Natural killer cell treated with Interleukin-12 subunit alpha and Interleukin-12 subunit beta and Interleukin-15 and Interleukin-18, amount 100 ng/mL, for 72 hours (primary cell): ENCODE results near the gene FTCDNL1. TPM values are rescaled to one million over a fixed set of nuclear protein-coding genes. Genes with fewer than 3 reads are reported as not detected.

Experiments used
- ATAC-seq, 2 donors: fragments of 150-1000 bp; cut with Tn5 transposase in 1 of 2; sonication (Bioruptor Pico), chemical (Tn5 transposase) in 1 of 2; 2 replicates each; pipeline ENCODE4 v1.10.0; 2021
- DNase-seq: peaks from one replicate; pipeline ENCODE4 v3.0.0; 2022; ENCODE audit warnings: low spot score
- H3K27ac Mint-ChIP-seq, 2 donors: 1 replicate in 1 of 2; 2 replicates in 1 of 2; pipeline ENCODE4 v1.8.0; 2022; ENCODE audit warnings: mixed read lengths in 2 of 2, mild to moderate bottlenecking in 1 of 2, moderate library complexity in 1 of 2
- H3K27me3 Mint-ChIP-seq, 2 donors: 1 replicate in 1 of 2; 2 replicates in 1 of 2; pipeline ENCODE4 v1.8.0; 2022; ENCODE audit warnings: mixed read lengths in 2 of 2
- H3K36me3 Mint-ChIP-seq: one replicate; pipeline ENCODE4 v1.8.0; 2022; ENCODE audit warnings: mixed read lengths
- H3K4me1 Mint-ChIP-seq, 2 donors: 1 replicate in 1 of 2; 2 replicates in 1 of 2; pipeline ENCODE4 v1.8.0; 2022; ENCODE audit warnings: low read depth in 2 of 2, mixed read lengths in 2 of 2, mild to moderate bottlenecking in 1 of 2
- H3K4me3 Mint-ChIP-seq: one replicate; pipeline ENCODE4 v1.8.0; 2022; ENCODE audit warnings: mixed read lengths
- H3K9me3 Mint-ChIP-seq: 2 replicates; pipeline ENCODE4 v1.8.0; 2022; ENCODE audit warnings: mixed read lengths
- total RNA-seq, 2 donors: library from RNA; stranded (reverse); gene quantifications; one replicate each; pipeline ENCODE4 v1.2.3, GENCODE V29; 2022

FTCDNL1 gene
- total RNA-seq, 2 donors from 2014 or later = 0.48 to 2.2 TPM

DNA sequence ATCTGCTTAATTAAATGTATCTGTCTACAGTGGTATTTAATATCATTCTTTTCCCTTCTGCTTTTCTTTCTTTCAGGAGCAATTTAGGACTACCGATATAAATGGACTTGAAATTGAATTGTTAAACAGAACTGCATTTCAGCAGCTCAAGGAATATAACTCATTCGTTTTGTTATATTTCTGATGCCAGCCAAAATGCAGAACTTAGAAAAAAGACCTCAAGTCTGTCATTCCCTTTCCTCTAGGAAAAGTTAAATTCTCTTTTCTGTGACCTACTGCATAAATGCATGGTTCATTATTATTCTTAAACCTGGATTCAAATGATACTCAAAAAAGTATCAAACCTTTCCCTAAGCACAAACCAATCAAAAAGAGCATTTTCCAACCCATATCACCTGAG lies 21.4 kb downstream of the FTCDNL1 start:
- H3K4me1 Mint-ChIP-seq = no peaks in the 10 kb centered on the region
- ATAC-seq (no peak), DNase-seq (no peak)
- no peak overlapping the region for H3K4me3 Mint-ChIP-seq
- H3K9me3 Mint-ChIP-seq = no peaks in the 10 kb centered on the region
- H3K27ac Mint-ChIP-seq = no peak overlapping the region
- no peaks in the 10 kb centered on the region for H3K36me3 Mint-ChIP-seq
- H3K27me3 Mint-ChIP-seq = peaks cover 0 to 2% of the 10 kb centered on the region in 2 donors

- DNase-seq = no peak
- Mint-ChIP-seq H3K4me3 (no peak overlapping the region), H3K36me3 (no peaks in the 10 kb centered on the region), H3K9me3 (no peaks in the 10 kb centered on the region), H3K27me3 (no peaks in the 10 kb centered on the region), H3K4me1 (no peaks in the 10 kb centered on the region), H3K27ac (no peak overlapping the region)
- no peak for ATAC-seq
Measured at GRCh38 chr2:199819746-199820145, 31.2 kb downstream of the FTCDNL1 start.

- no peak overlapping the region for H3K4me3 Mint-ChIP-seq
- no peaks in the 10 kb centered on the region for H3K27me3 Mint-ChIP-seq
- no peaks in the 10 kb centered on the region for H3K36me3 Mint-ChIP-seq
- H3K27ac Mint-ChIP-seq = no peak overlapping the region
- DNase-seq = no peak
- H3K9me3 Mint-ChIP-seq = no peaks in the 10 kb centered on the region
- no peak for ATAC-seq
- no peaks in the 10 kb centered on the region for H3K4me1 Mint-ChIP-seq
Measured at GRCh38 chr2:199818754-199819153, 32.2 kb downstream of the FTCDNL1 start.

GRCh38 chr2:199818026-199818425 lies 33.0 kb downstream of the FTCDNL1 start:
- no peaks in the 10 kb centered on the region for H3K9me3 Mint-ChIP-seq
- H3K27ac Mint-ChIP-seq = no peak overlapping the region
- no peaks in the 10 kb centered on the region for H3K27me3 Mint-ChIP-seq
- no peaks in the 10 kb centered on the region for H3K36me3 Mint-ChIP-seq
- H3K4me3 Mint-ChIP-seq = no peak overlapping the region
- H3K4me1 Mint-ChIP-seq = no peaks in the 10 kb centered on the region
- no peak for DNase-seq
- ATAC-seq = no peak

GRCh38 chr2:199814817-199815211 lies 36.2 kb downstream of the FTCDNL1 start:
- ATAC-seq = no peak
- H3K9me3 Mint-ChIP-seq = no peaks in the 10 kb centered on the region

DNA sequence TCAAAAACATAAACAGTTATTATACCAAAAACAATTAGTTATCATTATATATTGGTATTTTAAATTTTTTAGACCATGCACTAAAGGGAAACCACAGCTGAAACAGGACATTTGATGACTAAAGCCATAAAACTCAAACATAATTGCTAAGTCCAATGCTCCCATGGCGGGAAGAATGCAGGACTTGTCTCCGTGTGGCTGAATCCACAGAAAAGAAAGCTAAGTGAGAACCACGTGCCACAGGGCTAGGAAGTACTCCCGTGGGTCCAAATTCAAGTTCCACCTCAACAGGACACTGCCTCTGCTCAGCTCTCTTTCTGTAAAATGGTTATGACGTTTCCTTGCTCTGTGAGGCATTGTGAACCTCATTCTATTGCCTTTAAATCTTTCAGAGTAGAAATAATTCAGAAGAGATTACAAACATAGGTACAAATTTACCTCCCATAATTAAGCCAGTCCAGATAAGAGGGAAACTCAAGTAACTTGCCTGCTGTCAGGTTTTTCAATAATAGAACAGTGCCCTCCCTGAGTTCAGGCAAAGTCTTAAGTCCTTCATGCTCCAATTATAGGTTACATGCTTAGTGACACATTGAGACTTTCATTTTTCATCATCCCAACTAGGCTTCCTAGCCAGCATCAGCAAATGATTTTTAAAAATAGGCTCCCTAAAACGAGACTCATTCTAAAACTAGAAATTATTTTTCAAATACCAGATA lies 36.7 kb downstream of the FTCDNL1 start:
- no peaks in the 10 kb centered on the region for H3K4me1 Mint-ChIP-seq
- no peaks in the 10 kb centered on the region for H3K36me3 Mint-ChIP-seq

More at GRCh38 chr2:199814817-199815211, 36.2 kb downstream of the FTCDNL1 start:
- no peaks in the 10 kb centered on the region for H3K4me1 Mint-ChIP-seq
- H3K4me3 Mint-ChIP-seq = no peak overlapping the region
- no peaks in the 10 kb centered on the region for H3K36me3 Mint-ChIP-seq
- DNase-seq = no peak
- H3K27me3 Mint-ChIP-seq = no peaks in the 10 kb centered on the region
- no peak overlapping the region for H3K27ac Mint-ChIP-seq

DNA sequence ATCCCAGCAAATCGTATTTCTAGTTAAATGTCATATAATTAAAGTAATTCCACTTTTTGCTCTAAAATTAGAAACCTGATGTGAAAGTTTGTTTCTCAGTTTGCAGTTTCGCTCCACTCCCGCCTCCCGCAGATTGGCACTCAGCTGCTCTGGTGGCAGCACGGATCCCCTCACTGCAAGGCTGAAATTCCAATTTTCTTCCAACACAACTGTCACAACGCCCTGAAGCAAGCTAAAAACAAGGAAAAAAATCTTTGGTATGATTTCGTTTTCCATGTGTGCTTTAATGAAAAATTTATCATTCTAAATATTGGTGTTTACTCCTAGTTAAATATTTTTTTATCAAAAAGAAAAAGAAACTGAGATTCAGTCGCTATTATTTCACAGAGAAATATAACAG lies 38.5 kb downstream of the FTCDNL1 start:
- Mint-ChIP-seq H3K4me3 (no peak overlapping the region), H3K36me3 (no peaks in the 10 kb centered on the region), H3K27ac (no peak overlapping the region), H3K9me3 (no peaks in the 10 kb centered on the region), H3K4me1 (no peaks in the 10 kb centered on the region), H3K27me3 (no peaks in the 10 kb centered on the region)
- no peak for DNase-seq
- no peak for ATAC-seq

More for the DNA sequence above, 36.7 kb downstream of the FTCDNL1 start:
- DNase-seq (no peak), ATAC-seq (no peak)
- Mint-ChIP-seq H3K27me3 (no peaks in the 10 kb centered on the region), H3K4me3 (no peak overlapping the region), H3K27ac (no peak overlapping the region), H3K9me3 (no peaks in the 10 kb centered on the region)

DNA sequence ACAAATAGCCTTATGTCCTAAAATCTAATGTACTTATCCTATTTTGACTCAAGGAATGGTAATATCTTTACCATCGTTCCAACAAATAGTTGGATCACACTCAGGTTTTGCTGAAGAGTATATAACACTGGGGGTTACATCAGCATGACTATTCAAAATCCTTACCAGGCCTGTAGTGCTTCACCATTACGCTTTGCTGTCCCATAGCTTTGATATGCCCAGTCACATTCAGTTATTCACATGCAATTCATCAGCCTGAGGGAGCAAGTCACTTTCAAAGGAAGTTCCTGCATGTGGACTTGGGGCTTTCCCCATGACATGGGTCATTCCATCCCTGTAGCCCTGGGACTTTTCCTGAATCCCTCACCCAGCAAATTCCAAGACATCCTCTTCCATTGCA lies 39.6 kb downstream of the FTCDNL1 start:
- Mint-ChIP-seq H3K4me1 (no peaks in the 10 kb centered on the region), H3K27ac (no peak overlapping the region), H3K36me3 (no peaks in the 10 kb centered on the region), H3K27me3 (no peaks in the 10 kb centered on the region), H3K9me3 (no peaks in the 10 kb centered on the region), H3K4me3 (no peak overlapping the region)
- ATAC-seq (no peak), DNase-seq (no peak)

DNA sequence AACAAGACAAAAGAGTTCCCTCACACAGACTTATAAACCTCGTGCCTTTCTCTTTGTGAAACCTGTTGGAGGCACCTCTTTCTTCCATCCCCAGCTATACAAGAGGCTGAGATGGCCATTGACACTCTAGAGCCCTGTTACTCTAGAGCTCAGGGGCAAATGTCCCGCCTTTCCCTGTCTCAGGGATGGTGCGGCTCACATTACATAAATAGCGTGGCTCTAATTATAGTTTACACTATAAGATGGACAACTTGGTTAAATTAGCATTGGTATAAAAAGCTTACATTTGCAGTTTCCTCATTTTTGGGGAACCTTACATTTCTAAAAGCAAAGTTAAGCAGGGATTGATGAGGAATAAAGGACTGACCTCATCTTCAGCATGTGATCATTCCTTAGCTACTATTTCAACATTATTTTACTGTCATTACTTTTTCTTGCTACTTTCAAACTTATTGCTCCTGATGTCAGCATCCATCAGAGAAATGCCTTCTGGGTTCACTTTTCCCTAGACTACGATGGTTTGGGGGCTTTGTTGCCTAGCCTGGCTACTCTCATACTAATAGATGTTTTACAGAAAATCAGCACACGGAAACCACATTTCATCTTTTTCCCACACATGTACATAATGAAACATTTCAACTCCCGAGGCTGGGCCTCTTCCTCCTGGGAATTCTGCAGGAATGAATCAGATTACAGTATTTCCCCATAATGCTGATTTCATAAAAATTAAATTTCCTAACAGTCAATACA lies 40.4 kb downstream of the FTCDNL1 start:
- Mint-ChIP-seq H3K27me3 (no peaks in the 10 kb centered on the region), H3K4me1 (no peaks in the 10 kb centered on the region), H3K9me3 (no peaks in the 10 kb centered on the region), H3K27ac (no peak overlapping the region), H3K36me3 (no peaks in the 10 kb centered on the region), H3K4me3 (no peak overlapping the region)
- ATAC-seq (no peak), DNase-seq (no peak)

DNA sequence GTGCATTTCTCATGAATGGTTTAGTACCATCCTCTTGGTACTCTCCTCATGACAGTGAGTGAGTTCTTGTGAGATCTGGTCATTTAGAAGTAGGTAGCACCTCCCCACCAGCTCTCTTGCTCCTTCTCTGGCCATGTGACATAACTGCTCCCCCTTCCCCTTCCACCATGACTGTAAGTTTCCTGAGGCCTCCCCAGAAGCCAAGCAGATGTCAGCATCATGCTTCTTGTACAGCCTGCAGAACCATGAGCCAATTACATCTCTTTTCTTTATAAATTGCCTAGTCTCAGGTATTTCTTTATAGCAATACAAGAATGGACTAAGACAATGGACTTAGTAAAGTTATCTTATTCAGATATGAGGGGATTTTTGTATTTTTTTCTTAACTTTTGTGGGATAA lies 43.0 kb downstream of the FTCDNL1 start:
- no peak for ATAC-seq
- no peaks in the 10 kb centered on the region for H3K4me1 Mint-ChIP-seq
- H3K27me3 Mint-ChIP-seq = no peaks in the 10 kb centered on the region
- no peak for DNase-seq
- H3K4me3 Mint-ChIP-seq = no peak overlapping the region
- no peaks in the 10 kb centered on the region for H3K36me3 Mint-ChIP-seq
- no peaks in the 10 kb centered on the region for H3K9me3 Mint-ChIP-seq
- no peak overlapping the region for H3K27ac Mint-ChIP-seq

GRCh38 chr2:199806179-199806578 lies 44.8 kb downstream of the FTCDNL1 start:
- Mint-ChIP-seq H3K27me3 (peaks cover 0 to 3% of the 10 kb centered on the region in 2 donors), H3K9me3 (no peaks in the 10 kb centered on the region), H3K4me1 (no peaks in the 10 kb centered on the region), H3K4me3 (no peak overlapping the region), H3K36me3 (no peaks in the 10 kb centered on the region), H3K27ac (no peak overlapping the region)
- DNase-seq = no peak
- ATAC-seq = no peak

GRCh38 chr2:199804831-199805230 lies 46.2 kb downstream of the FTCDNL1 start:
- H3K4me1 Mint-ChIP-seq = no peaks in the 10 kb centered on the region
- H3K4me3 Mint-ChIP-seq = no peak overlapping the region
- DNase-seq (no peak), ATAC-seq (no peak)
- H3K9me3 Mint-ChIP-seq = no peaks in the 10 kb centered on the region
- peaks cover 0 to 3% of the 10 kb centered on the region in 2 donors for H3K27me3 Mint-ChIP-seq
- H3K36me3 Mint-ChIP-seq = no peaks in the 10 kb centered on the region
- H3K27ac Mint-ChIP-seq = no peak overlapping the region

DNA sequence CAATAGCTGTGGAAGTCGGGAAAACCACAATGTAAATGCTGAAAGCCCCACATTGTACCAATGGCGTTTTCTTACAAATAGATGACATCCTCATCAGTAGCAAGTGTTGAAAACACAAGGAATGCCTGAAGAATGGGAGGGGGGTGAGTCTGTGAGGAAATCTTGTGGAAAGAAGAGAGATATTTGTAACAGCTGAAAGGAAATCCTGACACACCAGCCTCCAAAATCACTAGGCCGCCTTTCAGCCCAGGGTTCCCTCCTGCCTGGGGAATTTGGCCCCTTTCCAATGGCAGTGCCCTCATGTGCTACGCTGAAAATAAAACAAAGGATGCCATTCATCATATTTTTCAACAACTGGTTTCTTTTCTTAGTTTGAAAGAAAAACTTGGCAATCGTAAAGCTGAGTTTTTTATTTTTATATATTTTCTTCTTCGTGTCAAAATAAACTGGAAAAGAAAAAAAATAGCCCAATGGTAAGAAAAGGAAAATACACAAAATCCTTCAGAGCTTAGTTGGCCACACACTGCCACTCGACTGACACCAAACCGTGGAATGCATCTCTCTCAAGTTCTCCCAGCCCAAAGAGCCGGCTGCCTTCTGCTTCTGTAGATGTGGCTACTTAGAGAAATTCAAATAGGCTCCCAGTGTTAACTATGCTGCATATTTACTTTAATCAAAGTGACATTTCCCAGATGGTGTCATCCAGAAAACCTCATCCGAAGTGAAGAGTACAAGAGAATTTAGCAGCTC lies 52.0 kb downstream of the FTCDNL1 start:
- ATAC-seq = no peak
- H3K36me3 Mint-ChIP-seq = no peaks in the 10 kb centered on the region

More for the DNA sequence above, 52.0 kb downstream of the FTCDNL1 start:
- Mint-ChIP-seq H3K4me1 (no peaks in the 10 kb centered on the region), H3K27ac (no peak overlapping the region), H3K9me3 (no peaks in the 10 kb centered on the region), H3K27me3 (peaks cover 0 to 6% of the 10 kb centered on the region in 2 donors), H3K4me3 (no peak overlapping the region)
- no peak for DNase-seq
